GM18517 (cell line): ENCODE data around the gene AP3D1.
"Not testable (repeated sequence)": the region's sequence is repeated elsewhere in the genome, so short reads cannot be mapped to it uniquely, and the experiment has no call there.

ENCODE experiments used
- ATAC-seq: cut with Tn5 transposase; IDR thresholded peaks from one replicate; pipeline ENCODE4 v1.9.1; 2021; ENCODE audit warnings: mild to moderate bottlenecking, moderate library complexity; ENCODE audit not compliant: unreplicated experiment

Gene AP3D1

GRCh38 chr19:2091926-2092525 lies 59.3 kb downstream of the AP3D1 start:
- not testable (repeated sequence) for ATAC-seq

- no peak for ATAC-seq
These were observed 61.7 kb downstream of the AP3D1 start for GRCh38 chr19:2089727-2090053.

- ATAC-seq: no peak
These were observed 62.2 kb downstream of the AP3D1 start for GRCh38 chr19:2089001-2089711.

GRCh38 chr19:2087621-2088100 lies 63.7 kb downstream of the AP3D1 start:
- ATAC-seq: peak; percentile 17

GRCh38 chr19:2086695-2087620 lies 64.4 kb downstream of the AP3D1 start:
- peak; percentile 24 for ATAC-seq

GRCh38 chr19:2084993-2085720 lies 66.2 kb downstream of the AP3D1 start:
- ATAC-seq: no peak

- ATAC-seq: no peak
These were observed 68.1 kb downstream of the AP3D1 start for GRCh38 chr19:2083174-2083854.

- no peak for ATAC-seq
These were observed 69.2 kb downstream of the AP3D1 start for GRCh38 chr19:2081873-2082810.

- no peak for ATAC-seq
These were observed 70.9 kb downstream of the AP3D1 start for GRCh38 chr19:2080336-2080988.

GRCh38 chr19:2079865-2080301 lies 71.5 kb downstream of the AP3D1 start:
- no peak for ATAC-seq

- no peak for ATAC-seq
These were observed 72.1 kb downstream of the AP3D1 start for GRCh38 chr19:2079076-2079864.

GRCh38 chr19:2077833-2078619 lies 73.3 kb downstream of the AP3D1 start:
- ATAC-seq: no peak

- no peak for ATAC-seq
These were observed 74.0 kb downstream of the AP3D1 start for GRCh38 chr19:2077398-2077797.

GRCh38 chr19:2076526-2076944 lies 74.8 kb downstream of the AP3D1 start:
- ATAC-seq: no peak

GRCh38 chr19:2072757-2073551 lies 78.4 kb downstream of the AP3D1 start:
- no peak for ATAC-seq

- ATAC-seq: no peak
These were observed 80.2 kb downstream of the AP3D1 start for GRCh38 chr19:2070986-2071673.
